ENCODE measurements around the gene SPTAN1.

The SPTAN1 gene

DNA sequence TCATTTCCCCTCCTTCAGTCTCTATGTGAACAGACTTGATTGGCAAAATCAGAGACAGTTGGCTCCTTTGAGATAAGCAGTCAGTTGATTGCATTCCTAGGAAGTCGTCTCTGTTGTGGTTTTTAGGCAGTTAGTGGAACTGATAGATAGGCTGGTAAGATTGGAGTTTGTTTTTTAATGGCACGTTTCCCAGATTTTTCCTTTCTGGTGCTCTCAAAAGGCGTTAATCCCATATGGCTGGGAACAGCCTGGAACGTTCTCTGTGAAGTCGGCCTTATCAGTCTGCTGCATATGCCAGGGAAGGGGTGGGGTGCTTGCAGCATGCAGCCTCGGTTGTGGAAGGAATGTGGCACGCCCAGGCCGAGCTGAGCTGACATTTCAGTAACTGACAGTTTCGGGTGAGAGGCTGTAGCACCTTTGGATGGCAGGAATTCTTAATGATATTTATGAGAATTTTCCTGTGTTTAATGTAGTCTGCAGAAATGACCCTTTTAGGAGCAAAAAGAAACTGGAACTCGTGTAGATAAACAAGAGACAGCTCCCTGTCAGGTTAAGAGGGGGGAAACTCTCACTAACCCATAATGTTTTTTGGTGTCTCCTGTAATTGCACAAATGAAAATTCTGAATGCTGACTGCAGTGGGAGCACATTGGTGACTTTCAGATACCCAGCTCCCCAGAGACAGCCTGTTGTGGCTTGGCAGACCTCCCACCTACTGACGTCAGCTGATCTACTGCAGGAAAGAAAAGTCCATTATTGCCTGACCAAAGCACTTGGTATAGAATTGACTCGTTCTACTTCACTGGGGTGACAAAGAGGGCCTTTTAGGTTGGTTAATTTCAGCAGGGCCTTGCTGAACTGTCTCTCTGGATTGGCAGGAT, 6.3 kb downstream of the SPTAN1 start:
- peak overlapping the region; percentile 8 to 27 for H3K4me3 ChIP-seq (replicated peaks in 1 of 2; ENCODE audit: low read depth in 2 of 2, low read length in 2 of 2)
- peak; percentile 94 for DNase-seq (ENCODE audit: low read depth in 2 of 2)
- TF ChIP-seq CTCF (IDR thresholded peaks at IDR 0.05; ENCODE audit: low read depth, low read length): no peak

- no peak for DNase-seq (ENCODE audit: low read depth in 2 of 2)
- H3K4me3 ChIP-seq (replicated peaks in 1 of 2; ENCODE audit: low read depth in 2 of 2, low read length in 2 of 2): no peak overlapping the region
- TF ChIP-seq CTCF (IDR thresholded peaks at IDR 0.05; ENCODE audit: low read depth, low read length): no peak
These were observed 13.2 kb downstream of the SPTAN1 start for GRCh38 chr9:128565578-128565977.

- DNase-seq (ENCODE audit: low read depth in 2 of 2): peak in 1 of 2 donors; percentile 23
- H3K4me3 ChIP-seq (replicated peaks in 1 of 2; ENCODE audit: low read depth in 2 of 2, low read length in 2 of 2): no peak overlapping the region
- no peak for TF ChIP-seq CTCF (IDR thresholded peaks at IDR 0.05; ENCODE audit: low read depth, low read length)
These were observed 16.2 kb downstream of the SPTAN1 start for GRCh38 chr9:128568470-128569078.

GRCh38 chr9:128575469-128575868, 23.1 kb downstream of the SPTAN1 start:
- TF ChIP-seq CTCF (IDR thresholded peaks at IDR 0.05; ENCODE audit: low read depth, low read length): no peak
- peak; percentile 38 to 57 for DNase-seq (ENCODE audit: low read depth in 2 of 2)

GRCh38 chr9:128575916-128576315, 23.5 kb downstream of the SPTAN1 start:
- no peak for TF ChIP-seq CTCF (IDR thresholded peaks at IDR 0.05; ENCODE audit: low read depth, low read length)
- no peak overlapping the region for H3K4me3 ChIP-seq (replicated peaks in 1 of 2; ENCODE audit: low read depth in 2 of 2, low read length in 2 of 2)
- no peak for DNase-seq (ENCODE audit: low read depth in 2 of 2)

More at GRCh38 chr9:128575469-128575868, 23.1 kb downstream of the SPTAN1 start:
- H3K4me3 ChIP-seq (replicated peaks in 1 of 2; ENCODE audit: low read depth in 2 of 2, low read length in 2 of 2): no peak overlapping the region

- no peak overlapping the region for H3K4me3 ChIP-seq (replicated peaks in 1 of 2; ENCODE audit: low read depth in 2 of 2, low read length in 2 of 2)
- no peak for DNase-seq (ENCODE audit: low read depth in 2 of 2)
- TF ChIP-seq CTCF (IDR thresholded peaks at IDR 0.05; ENCODE audit: low read depth, low read length): no peak
These were observed 24.8 kb downstream of the SPTAN1 start for GRCh38 chr9:128577206-128577605.

All from cardiac fibroblast (primary cell).